ENCODE measurements around the gene TOR4A.
"Not testable (repeated sequence)": the region's sequence is repeated elsewhere in the genome, so short reads cannot be mapped to it uniquely, and the experiment has no call there.

TOR4A gene

GRCh38 chr9:137318602-137319001 lies 41.1 kb downstream of the TOR4A start:
- no peak for DNase-seq (ENCODE audit: low read depth)

GRCh38 chr9:137319011-137319738 lies 41.6 kb downstream of the TOR4A start:
- DNase-seq (ENCODE audit: low read depth), result peak; percentile 40

- no peak for DNase-seq (ENCODE audit: low read depth)
Measured at GRCh38 chr9:137319739-137320551, 42.4 kb downstream of the TOR4A start.

- DNase-seq (ENCODE audit: low read depth), result no peak
Measured at GRCh38 chr9:137320555-137321384, 43.2 kb downstream of the TOR4A start.

- no peak for DNase-seq (ENCODE audit: low read depth)
Measured at GRCh38 chr9:137321726-137322361, 44.3 kb downstream of the TOR4A start.

GRCh38 chr9:137323531-137324331 lies 46.2 kb downstream of the TOR4A start:
- DNase-seq (ENCODE audit: low read depth), result no peak

- no peak for DNase-seq (ENCODE audit: low read depth)
Measured at GRCh38 chr9:137325124-137325523, 47.6 kb downstream of the TOR4A start.

- DNase-seq (ENCODE audit: low read depth), result no peak
Measured at GRCh38 chr9:137325799-137326198, 48.3 kb downstream of the TOR4A start.

- DNase-seq (ENCODE audit: low read depth), result no peak
Measured at GRCh38 chr9:137326445-137327065, 49.0 kb downstream of the TOR4A start.

GRCh38 chr9:137327641-137328550 lies 50.4 kb downstream of the TOR4A start:
- DNase-seq (ENCODE audit: low read depth), result not testable (repeated sequence)

GRCh38 chr9:137329590-137329989 lies 52.1 kb downstream of the TOR4A start:
- DNase-seq (ENCODE audit: low read depth), result not testable (repeated sequence)

GRCh38 chr9:137330689-137331088 lies 53.2 kb downstream of the TOR4A start:
- no peak for DNase-seq (ENCODE audit: low read depth)

- DNase-seq (ENCODE audit: low read depth), result no peak
Measured at GRCh38 chr9:137331929-137332328, 54.4 kb downstream of the TOR4A start.
